Kidney epithelial cell (primary cell): ENCODE results near the gene OR9A4. TPM values are rescaled to one million over a fixed set of nuclear protein-coding genes. Genes with fewer than 3 reads are reported as not detected.

Experiments used
- DNase-seq: peaks from one replicate; pipeline ENCODE4 v3.0.0-alpha.2; 2010; ENCODE audit warnings: low read depth
- H3K27me3 ChIP-seq: 2 replicates; pipeline ENCODE4 v1.6.0; 2011; ENCODE audit warnings: low read length; ENCODE audit not compliant: control insufficient read depth, insufficient read depth
- H3K36me3 ChIP-seq: 2 replicates; pipeline ENCODE4 v1.5.1; 2011; ENCODE audit warnings: low read length; ENCODE audit not compliant: control insufficient read depth, insufficient read depth
- H3K4me3 ChIP-seq: 2 replicates; pipeline ENCODE4 v1.5.1; 2011; ENCODE audit warnings: low read depth, mild to moderate bottlenecking, control low read depth, low read length
- CTCF ChIP-seq: IDR thresholded peaks from 2 replicates; pipeline ENCODE4 v1.5.1; 2011; ENCODE audit warnings: mild to moderate bottlenecking, moderate library complexity, low read length, control low read depth, inconsistent platforms; ENCODE audit not compliant: insufficient read depth, poor library complexity, severe bottlenecking
- total RNA-seq: library from RNA; depleted of rRNA; stranded (reverse); fragments of >200 nt; gene quantifications from 2 replicates; pipeline ENCODE4 v1.2.3, GENCODE V29; 2015

The OR9A4 gene
- total RNA-seq, 1 donor from 2014 or later: not detected

- no peak overlapping the region for H3K4me3 ChIP-seq
- TF ChIP-seq CTCF: no peak
- no peaks in the 10 kb centered on the region for H3K27me3 ChIP-seq
- H3K36me3 ChIP-seq: no peaks in the 10 kb centered on the region
- DNase-seq: no peak
Measured at GRCh38 chr7:141956084-141956483, 39.9 kb downstream of the OR9A4 start.

GRCh38 chr7:141960687-141961422, 44.7 kb downstream of the OR9A4 start:
- Histone ChIP-seq H3K4me3 (no peak overlapping the region), H3K27me3 (no peaks in the 10 kb centered on the region), H3K36me3 (no peaks in the 10 kb centered on the region)
- DNase-seq: no peak
- TF ChIP-seq CTCF: no peak

Other genes starting within 250 kb of the OR9A4 start
- gene DENND11, start 214.2 kb upstream of the OR9A4 start, total RNA-seq: 17.0 and 18.9 TPM in 2 replicates
- gene WEE2, start 208.0 kb upstream of the OR9A4 start, total RNA-seq: not detected in 2 replicates
- gene SSBP1, start 178.0 kb upstream of the OR9A4 start, total RNA-seq: 204 and 220 TPM in 2 replicates
- 0.29 and 0.55 TPM in 2 replicates for gene TAS2R3, start 152.3 kb upstream of the OR9A4 start, total RNA-seq
- 0.07 and 0.08 TPM in 2 replicates for gene TAS2R4, start 139.7 kb upstream of the OR9A4 start, total RNA-seq
- 0.46 and 3.7 TPM in 2 replicates for gene TAS2R5, start 126.2 kb upstream of the OR9A4 start, total RNA-seq
- gene PRSS37, start 74.9 kb upstream of the OR9A4 start, total RNA-seq: not detected in 2 replicates
- gene CLEC5A, start 30.6 kb downstream of the OR9A4 start, total RNA-seq: not detected in 2 replicates
- not detected in 2 replicates for gene TAS2R38, start 57.4 kb downstream of the OR9A4 start, total RNA-seq
- 0.14 TPM in 1 of 2 replicates, not detected in the other for gene MGAM, start 79.5 kb downstream of the OR9A4 start, total RNA-seq
- gene MGAM2, start 195.3 kb downstream of the OR9A4 start, total RNA-seq: under 0.01 and 0.48 TPM in 2 replicates